ENCODE measurements around the gene KDM4B.

The KDM4B gene

DNA sequence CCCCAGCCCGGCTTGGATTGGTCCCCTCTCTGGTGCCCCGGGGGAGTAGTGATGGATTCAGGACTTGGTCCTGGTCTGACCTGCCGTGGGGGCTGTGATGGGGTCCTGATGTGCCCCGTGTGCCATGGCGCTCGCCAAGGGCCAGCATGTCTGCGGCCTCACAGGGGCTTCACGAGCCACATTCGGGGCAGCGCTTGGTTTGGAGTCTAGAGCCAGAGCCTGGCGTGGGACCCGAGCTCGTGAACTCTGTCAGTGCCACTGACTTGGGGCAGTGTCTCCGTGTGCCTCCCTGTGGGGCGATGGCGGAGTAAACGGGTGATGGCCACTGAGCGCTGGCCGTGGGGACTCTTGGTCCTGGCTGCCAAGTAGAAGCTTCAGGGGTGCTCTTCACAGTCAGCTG lies 17.1 kb downstream of the KDM4B start:
- DNase-seq = no peak

DNA sequence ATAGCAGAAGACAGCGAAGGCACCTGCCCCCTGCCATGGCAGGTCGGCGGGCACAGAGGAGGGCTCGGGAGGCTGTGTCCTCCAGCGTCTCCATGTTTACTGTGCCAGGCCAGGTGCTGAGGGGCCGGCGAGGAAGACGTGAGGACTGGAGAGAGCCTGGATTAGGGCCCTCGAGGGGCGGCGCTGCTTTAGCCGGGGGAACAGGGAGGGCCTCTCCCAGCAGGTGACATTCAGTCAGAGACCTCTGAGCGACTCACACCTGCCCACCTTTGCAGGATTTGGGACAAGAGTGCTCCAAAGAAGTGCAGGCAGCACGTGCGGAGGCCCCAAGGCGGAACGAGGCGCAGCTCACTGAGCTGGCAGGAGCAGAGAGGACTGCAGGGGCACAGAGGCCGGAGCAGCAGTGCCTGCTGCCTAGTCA lies 17.6 kb downstream of the KDM4B start:
- no peak for DNase-seq

DNA sequence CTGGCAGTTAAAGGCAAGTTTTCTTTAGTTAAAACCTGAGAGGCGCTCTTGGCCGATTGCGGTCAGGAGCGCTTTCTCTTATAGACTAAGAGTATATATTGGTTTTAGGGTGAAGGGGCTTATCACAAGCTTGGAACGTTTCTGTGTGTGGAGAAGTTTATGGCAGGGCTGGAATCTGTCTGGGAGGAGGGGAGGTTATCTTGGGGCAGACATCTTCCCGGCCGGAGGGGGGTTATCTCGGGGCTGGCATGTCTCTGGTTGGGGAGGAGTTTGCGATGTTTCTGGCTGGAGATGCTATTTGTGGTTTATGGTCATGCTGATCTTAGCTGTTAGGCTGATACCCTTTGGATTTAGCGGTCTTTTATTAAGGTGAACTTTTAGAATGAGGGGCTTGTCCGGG lies 18.3 kb downstream of the KDM4B start:
- no peak for DNase-seq

DNA sequence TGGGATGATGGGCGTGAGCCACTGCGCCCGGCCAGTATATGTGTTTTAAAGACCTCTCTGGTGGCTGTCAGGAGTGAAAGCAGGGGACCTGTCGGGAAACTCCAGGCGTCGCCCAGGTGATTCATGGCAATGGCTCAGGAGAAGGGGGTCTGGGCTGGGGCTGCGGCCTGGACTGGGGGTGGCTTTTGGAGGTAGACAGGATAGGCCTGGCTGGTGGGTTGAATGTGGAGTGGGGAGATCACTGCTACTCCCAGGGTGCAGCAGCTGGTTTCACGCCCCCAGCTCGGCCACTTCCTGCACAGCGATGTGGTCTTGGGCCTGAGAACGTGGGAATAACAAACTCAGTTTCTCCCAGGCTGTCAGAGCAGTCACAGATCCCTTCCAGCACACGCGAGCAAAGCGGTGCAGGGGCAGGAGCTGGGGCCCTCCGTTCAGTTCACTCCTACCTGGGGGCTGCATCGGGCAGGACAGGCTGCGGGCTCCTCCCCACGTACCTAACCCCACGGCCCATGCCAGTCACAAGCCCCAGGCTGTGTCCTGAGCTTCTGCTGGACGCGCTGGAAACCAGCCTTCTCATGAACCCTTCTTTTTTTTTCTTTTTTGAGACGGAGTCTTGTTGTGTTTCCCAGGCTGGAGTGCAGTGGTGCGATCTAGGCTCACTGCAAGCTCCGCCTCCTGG lies 18.9 kb downstream of the KDM4B start:
- DNase-seq = no peak

DNA sequence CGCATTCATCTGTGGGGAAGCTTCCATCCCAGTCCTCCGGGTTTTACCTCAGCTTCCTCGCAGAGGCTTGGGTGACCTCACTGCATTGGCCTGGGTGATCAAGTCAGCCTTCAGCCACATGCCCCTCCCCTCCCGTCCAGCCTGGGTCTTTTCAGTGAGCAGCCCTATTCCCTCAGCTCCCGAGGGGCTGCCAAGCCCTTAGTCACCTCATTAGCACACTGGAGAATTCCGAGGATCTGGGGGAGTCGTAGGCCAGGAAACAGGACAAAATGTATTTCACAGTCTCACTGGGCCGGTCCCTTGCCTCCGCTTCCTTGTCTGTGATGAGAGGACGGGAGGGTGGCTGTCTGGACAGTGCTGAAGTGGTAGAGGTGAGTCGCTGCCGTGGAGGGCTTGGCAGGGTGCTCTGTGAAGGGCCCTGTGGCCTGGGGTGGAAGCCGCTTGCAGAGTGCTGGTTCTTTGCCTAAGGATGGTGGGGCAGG lies 19.9 kb downstream of the KDM4B start:
- no peak for DNase-seq

DNA sequence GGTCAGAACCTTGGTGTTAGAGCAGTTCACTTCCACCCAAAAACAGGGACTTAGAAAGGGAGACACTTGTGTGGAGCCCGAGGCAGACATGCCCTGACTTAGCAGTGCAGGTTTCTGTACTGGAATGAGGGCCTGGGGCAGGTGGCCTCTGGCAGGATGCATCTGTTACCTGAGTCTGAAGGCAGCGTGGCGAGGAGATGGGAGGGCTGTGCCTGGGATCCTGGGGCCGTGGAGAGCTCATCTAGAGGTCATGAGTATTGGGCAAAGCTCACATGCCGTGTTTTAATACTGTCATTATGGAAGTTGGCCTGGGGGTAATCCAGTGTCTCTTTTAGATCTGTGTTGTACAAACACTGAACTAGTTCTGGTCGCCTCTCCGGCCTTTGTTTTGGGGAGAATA lies 21.4 kb downstream of the KDM4B start:
- DNase-seq = no peak

DNA sequence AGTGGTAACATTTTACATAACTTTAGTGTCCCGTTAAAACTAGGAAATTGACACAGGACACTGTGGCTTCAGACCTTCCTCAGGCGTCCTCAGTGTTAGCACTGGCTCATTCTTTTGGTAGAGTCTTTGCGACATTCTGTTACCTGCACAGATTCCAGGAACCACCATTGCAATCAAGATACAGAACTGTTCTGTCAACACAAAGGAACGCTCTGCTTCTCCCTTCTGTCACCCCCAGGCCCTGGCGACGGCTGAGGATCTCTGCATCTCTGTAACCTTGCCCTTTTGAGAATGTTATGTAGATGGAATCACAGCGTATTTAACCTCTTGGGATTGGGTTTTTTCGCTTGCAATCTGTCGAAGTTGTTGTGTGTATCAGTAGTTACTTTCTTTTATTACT lies 22.6 kb downstream of the KDM4B start:
- no peak for DNase-seq

DNA sequence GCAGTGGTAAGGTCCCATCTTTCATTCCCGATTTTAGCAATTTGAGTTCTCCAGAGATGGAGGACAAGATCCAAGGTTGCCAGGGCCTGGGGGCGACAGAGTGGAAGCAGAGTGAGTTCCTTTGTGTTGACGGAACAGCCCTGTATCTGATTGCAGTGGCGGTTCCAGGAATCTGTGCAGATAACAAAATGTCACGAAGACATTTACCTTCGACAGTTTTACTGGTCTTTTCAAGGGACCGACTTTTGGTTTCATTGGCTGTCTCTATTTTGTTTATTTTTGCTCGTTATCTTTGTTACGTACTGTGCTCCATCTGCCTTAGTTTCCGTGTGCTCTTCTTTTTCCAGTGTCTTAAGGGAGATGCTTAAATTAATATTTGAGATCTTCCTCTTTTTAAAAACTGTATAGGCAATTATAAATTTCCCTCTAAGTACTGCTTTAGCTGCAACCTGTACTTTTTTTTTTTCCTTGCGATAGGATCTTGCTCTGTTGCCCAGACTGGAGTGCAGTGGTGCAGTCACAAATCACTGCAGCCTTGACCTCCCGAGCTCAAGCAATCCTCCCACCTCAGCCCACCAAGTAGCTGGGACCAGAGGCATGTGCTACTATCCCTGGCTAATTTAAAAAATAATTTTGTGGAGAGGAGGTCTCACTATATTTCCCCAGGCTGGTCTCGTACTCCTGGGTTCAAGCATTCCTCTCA lies 23.2 kb downstream of the KDM4B start:
- DNase-seq = no peak

DNA sequence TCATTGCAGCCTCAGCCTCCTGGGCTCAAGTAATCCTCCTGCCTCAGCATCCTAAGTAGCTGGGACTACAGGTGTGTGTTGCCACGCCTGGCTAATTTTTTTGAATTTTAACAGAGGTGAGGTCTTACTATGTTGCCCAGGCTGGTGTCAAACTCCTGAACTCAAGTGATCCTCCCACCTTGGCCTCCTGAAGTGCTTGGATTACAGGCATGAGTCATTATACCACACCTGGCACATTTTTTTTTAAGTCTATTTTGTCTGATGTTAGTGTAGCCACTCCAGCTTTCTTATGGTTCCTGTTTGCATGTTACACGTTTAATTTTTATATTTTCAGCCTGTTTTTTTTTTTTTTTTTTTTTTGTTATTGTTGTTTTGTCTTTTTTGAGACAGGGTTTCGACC lies 24.8 kb downstream of the KDM4B start:
- DNase-seq = no peak

DNA sequence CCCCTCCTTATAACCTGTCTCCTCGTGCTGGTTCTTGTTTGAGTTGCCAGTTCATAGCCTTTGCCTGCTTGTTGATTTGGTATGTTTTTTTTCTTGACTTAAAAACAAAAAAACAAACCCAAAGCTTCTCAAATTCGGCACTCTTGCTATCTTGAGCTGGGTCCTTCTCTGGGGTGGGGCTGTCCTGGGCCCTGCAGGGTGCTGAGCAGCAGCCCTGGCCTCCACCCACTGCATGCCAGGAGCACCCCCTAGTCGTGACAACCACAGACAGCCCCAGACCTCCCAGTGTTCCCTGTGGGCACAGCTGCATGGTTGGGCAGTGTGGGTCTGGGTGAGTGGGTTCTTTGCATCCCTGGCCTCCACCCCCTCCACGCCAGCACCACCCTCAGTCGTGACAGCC lies 27.8 kb downstream of the KDM4B start:
- no peak for DNase-seq

DNA sequence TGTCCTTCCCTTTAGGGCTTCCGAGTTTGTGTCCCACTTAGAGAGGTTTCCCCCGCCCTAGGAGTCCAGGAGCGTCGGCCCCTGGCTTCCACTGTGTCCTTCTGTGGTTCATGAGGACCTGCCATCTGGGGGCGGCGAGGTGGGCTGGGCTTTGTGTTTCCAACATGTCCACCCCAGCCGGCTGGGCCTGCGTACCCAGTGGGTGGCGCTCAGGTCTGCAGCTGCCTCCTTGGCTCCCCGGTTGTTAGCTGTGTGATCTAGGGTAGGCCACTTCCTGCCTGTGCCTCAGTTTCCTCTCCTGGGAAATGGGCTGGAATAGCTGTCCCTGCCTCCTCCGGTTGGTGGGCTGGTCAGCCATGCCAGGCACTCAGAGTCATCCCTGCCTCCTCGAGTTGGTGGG lies 28.4 kb downstream of the KDM4B start:
- DNase-seq = no peak

DNA sequence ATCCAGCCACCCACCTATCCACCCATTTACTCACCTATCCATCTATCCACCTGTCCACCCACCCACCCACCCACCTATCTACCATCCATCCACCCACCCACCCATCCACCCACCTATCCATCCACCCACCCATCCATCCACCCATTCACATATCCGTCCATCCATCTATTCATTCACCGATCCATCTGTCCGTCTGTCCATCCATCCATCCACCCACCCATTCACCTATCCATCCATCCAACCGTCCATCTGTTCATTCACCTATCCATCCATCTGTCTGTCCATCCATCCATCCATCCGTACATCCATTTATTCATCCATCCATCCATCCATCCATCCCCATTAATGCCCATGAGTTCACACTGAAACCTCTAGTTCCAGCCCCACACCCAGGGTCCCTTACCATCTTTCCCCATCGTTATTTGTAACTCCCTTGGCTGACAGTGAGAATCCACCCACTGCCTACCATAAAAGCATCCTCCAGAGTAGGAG lies 31.3 kb downstream of the KDM4B start:
- no peak for DNase-seq

DNA sequence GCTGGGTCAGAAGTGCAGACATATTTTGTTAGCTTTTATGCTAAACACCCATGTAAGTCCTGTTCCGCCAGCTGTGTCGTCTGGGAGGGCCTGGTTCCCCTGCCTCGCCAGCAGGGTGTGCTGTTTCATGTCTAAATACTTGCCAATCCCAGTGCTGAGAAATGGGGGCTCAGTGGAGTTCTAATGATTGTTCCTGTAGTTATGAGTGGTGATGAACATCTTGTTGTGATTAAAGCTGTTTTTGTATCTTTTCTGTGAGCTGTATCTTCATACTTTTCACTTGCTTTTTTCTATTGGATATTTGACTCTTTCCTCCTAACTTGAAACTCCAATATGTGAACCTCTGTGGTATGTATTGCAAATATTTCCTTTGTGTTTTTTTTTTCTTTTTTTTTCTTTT lies 32.7 kb downstream of the KDM4B start:
- DNase-seq = peak; percentile 46

DNA sequence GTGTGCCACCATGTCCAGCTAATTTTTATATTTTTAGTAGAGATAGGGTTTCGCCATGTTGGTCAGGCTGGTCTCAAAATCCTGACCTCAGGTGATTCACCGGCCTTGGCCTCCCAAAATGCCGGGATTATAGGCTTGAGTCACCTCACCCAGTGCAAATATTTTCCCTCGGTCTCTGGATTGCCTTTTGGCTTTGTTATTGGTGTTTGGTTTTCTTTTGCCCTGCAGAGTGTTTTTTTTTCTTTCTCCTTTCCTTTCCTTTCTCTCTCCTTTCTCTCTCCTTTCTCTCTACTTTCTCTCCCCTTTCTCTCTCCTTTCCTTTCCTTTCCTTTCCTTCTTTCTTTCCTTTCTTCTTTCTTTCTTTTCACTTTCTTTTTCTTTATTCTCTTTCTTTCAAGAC lies 33.2 kb downstream of the KDM4B start:
- DNase-seq = no peak

DNA sequence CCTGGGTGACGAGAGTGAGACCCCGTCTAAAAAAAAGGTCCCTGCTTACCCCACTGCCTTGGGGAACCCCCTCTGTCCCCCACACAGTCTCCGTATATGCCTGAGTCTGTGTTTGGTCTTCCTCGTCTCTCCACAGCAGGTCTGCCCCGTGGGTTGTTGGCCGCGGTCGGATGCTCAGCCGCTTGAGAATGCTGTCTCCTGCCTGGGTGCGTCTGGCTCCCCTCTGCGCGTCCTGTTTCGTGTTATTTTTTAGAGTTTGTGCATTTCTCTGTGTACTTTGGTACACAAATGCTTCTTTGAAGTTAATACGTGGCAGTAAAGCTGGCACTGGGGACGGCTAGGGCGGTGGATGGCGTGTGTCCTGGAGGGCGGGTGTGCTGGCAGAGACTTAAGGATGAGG lies 34.9 kb downstream of the KDM4B start:
- no peak for DNase-seq

DNA sequence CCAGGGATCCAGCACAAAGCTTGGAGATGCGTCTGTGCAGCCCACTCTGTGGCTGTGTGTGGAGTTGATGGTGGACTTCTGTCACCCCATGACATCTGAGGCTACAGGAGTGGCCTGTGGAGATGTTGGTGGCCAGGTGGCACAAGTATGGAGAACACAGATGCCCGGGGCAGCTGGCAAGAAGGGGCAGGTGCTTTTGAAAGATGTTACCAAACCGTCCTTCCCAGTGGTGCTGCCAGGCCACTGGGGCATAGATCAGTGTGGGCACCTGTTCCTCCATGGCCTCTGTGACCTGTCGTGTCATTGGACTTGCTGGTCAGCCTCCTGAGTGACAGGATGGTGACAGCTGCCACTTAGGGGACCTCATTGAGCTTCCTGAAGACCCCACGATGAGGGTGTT lies 36.2 kb downstream of the KDM4B start:
- DNase-seq = no peak

DNA sequence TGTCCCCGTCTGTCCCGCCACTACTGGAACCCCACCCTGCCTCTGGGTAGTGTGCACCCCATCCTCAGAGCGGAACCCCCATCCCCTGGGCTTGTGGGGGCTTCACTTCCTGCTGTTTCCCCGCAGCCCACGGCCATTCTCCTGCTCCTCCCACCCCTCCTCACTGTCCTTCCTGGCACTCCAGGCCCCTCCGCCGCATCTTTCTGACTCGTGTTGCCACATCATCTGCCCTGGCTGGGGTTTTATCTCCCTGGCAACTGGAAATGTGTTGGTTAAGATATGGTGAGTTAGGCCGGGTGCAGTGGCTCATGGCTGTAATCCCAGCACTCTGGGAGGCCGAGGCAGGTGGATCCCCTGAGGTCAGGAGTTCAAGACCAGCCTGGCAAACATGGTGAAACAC lies 37.3 kb downstream of the KDM4B start:
- no peak for DNase-seq

DNA sequence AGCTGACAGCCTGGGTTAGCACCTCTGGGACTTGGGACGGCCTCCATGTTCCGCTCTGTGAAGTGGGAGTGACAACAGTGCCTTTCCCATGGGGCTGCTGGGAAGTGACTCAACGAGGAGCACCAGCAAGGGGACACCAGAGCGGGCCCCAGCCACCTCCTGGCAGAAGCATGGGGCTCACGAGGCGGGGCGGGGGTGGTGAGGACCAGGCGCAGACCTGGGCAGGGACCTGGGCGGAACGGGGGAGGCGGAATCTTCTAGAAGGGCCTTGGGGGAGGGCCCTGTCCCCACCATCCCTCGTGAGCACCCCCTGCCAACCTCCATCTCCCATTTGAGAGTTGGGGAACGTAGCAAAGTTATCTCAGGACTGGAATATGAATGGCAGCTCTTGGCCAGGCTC lies 37.9 kb downstream of the KDM4B start:
- DNase-seq = no peak

DNA sequence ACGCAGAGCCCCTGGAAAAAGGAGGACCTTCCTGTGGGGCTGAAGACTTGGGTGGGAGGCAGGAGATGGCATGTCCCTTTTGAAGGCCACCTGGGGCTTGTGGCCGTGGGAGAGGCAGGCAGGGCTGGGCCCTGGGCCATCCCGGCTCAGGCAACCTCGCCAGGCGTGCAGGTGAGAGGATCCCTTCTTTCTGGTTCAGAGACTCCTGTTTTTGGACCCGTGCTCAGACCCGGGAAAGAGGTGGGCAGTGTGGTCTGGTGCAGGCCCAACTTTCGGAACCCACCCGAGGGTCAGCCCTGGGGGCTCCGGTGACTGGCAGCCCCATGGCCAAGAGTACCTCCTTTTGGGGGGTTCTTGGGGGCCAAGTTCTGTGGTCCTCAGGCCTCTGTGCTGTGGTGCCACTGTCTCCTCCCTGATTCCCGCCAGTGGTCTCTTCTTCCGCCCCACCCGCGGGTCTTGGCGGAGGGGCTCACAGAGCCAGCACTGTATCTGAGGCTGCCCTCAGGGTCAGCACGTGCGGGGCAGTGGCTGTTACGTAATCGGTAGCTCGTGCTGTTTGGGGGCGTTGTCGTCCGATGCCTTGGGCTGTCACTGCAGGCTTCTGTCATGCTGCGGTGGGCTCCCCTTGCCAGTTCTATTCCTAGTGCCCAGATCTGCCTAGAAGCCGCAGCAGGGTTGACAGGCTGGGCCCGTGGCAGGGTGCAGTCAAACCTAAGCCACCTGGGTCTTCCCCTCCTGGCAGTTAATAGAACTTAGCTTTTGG lies 42.7 kb downstream of the KDM4B start:
- DNase-seq = no peak

DNA sequence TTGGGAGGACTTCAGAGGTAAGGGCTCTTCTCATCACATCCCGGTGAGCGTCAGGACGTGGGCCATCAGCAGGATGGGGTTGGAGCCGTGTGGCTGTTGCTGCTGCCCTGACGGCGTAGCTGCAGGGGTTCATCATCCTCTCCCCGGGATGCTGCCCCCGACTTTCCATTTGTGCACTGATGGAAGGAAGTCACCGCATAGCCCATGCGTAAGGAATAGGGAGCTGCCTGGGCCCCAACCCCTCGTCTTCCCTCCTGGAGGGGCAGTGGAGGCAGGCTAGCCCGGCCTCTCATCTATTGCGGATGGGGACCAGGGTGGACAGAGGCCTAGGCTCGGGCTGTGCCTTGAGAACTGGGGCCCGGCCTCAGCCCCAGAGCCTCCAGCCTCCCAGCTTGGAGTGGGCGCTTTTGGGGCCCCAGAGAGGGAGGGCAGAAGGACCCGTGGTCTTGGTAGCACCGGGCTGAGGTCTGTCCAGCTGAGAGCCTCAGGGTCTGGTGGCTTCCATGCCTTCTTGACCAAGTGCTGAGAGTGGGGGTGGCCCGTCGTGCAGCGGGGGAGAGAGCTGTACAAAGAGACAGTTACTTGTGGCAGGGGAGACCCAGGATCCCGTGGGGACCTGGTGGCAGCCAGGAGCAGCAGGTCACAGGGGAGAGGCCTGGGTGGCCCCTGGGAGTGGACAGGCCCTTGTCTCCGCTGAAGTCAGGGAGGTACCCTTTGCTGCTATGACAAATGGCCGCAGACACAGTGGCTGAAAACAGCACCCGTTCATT lies 44.0 kb downstream of the KDM4B start:
- DNase-seq = no peak

DNA sequence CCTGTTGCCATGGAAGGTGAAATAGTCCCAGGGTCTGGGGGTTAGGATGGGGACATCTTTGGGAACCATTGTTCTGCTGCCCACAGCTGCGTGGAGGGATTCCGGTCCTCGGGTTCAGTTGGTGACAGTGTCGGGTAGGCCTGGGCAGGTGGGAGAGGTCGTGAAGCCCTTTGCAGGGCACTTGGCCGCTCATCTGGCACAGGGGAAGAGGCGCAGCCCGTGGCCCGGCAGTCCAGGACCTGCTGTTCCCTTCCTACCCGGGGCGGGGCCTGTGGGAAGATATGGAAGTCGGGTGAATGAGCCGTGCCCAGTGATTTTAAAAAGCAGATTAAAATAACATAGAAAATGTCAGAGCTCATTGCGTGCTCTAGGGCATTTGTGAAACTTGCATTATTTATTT lies 44.8 kb downstream of the KDM4B start:
- no peak for DNase-seq

DNA sequence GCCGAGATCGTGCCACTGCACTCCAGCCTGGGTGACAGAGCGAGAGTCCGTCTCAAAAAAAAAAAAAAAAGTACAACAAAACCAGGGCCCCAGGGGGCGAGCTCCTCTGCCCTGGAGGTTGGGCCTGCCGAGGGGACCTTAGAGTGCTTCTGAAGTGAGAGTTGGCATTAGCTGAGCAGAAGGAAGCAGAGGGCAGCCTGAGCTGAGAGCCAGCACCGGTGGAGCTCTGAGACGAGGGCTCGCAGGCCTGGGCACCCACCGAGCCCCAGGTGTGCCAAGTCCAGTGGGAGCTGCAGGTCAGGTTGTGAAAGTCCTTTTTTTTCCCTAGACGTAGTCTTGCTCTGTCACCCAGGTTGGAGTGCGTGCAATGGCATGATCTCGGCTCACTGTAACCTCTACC lies 46.0 kb downstream of the KDM4B start:
- no peak for DNase-seq

DNA sequence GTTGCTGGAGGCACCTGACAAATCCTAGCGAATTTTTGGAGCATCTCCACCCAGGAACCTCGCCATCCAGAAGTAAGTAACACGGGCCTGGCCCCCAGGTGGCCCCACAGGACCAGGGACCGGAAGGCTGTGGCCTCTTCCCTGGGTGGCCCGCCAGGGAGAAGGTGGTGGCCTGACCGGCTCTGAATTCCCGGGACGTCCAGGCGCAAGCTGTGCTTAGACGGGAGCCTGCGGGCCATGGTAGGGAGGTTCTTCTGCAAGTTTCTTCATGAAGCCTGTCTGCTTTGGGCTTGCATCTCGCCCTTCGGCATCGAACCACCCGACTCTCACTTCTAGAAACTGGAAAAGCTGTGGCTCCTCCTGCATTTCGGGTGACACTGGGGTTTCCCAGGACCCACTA lies 47.4 kb downstream of the KDM4B start:
- DNase-seq = no peak

Measured in CD4-positive, alpha-beta T cell treated with Interleukin-6 for 4 hours (primary cell).